Heart right ventricle (tissue), 16 donors: Measurements from ENCODE around the gene PTTG1IP. TPM values are rescaled to one million over a fixed set of nuclear protein-coding genes. Genes with fewer than 3 reads are reported as not detected.
"Not testable (repeated sequence)": the region's sequence is repeated elsewhere in the genome, so short reads cannot be mapped to it uniquely, and the experiment has no call there.

Experiments
- ATAC-seq, 8 donors: fragments of 200-7000 bp; cut with Tn5 transposase; one replicate each; pipeline ENCODE4 v1.9.1; 2020; ENCODE audit warnings: mild to moderate bottlenecking in 8 of 8, moderate library complexity in 8 of 8, moderate number of reproducible peaks in 1 of 8
- DNase-seq, 2 donors: peaks; one replicate each; pipeline ENCODE4 v3.0.0-alpha.2; 2020
- H3K27ac ChIP-seq, 10 donors: fragments of 200-600 bp; sonication (generic) in 2 of 10; one replicate each; pipeline versions ENCODE4 v1.5.0 to v1.8.0; 2020 to 2022; ENCODE audit warnings: mild to moderate bottlenecking in 3 of 10
- H3K27me3 ChIP-seq, 7 donors: fragments of 200-600 bp; one replicate each; pipeline ENCODE4 v1.8.0; 2021 to 2022; ENCODE audit warnings: mild to moderate bottlenecking in 2 of 7
- H3K36me3 ChIP-seq, 9 donors: fragments of 200-600 bp; sonication (generic) in 1 of 9; one replicate each; pipeline versions ENCODE4 v1.5.0 to v1.8.0; 2020 to 2022; ENCODE audit warnings: mild to moderate bottlenecking in 2 of 9
- H3K4me1 ChIP-seq, 9 donors: fragments of 200-600 bp; sonication (generic) in 1 of 9; one replicate each; pipeline versions ENCODE4 v1.5.0 to v1.8.0; 2020 to 2022; ENCODE audit warnings: mild to moderate bottlenecking in 4 of 9
- H3K4me3 ChIP-seq, 10 donors: fragments of 200-600 bp; sonication (generic) in 2 of 10; one replicate each; pipeline versions ENCODE4 v1.5.0 to v1.8.0; 2020 to 2022; ENCODE audit warnings: mild to moderate bottlenecking in 7 of 10, moderate library complexity in 2 of 10
- H3K9me3 ChIP-seq, 11 donors: fragments of 200-600 bp in 10 of 11; sonication (generic) in 2 of 11; one replicate each; pipeline versions ENCODE4 v1.5.0 to v1.8.0; 2013 to 2022; ENCODE audit warnings: mild to moderate bottlenecking in 2 of 11, control low read depth in 1 of 11, moderate library complexity in 1 of 11
- CTCF ChIP-seq, 9 donors: fragments of 200-600 bp; sonication (generic) in 2 of 9; IDR thresholded peaks; one replicate each; pipeline versions ENCODE4 v1.5.0 to v1.8.0; 2021 to 2022; ENCODE audit warnings: antibody characterized with exemption in 9 of 9, mild to moderate bottlenecking in 5 of 9, moderate library complexity in 1 of 9
- WGBS, 2 donors: extraction: QIAGEN DNeasy Blood & Tissue Kit; methylation state at CpG; one replicate each; pipeline ENCODE4 v1.1.7; 2013; ENCODE audit warnings: inconsistent platforms in 1 of 2; 5-methylcytosine and 5-hydroxymethylcytosine counted together
- intact Hi-C, 10 donors: fragments of 100-400 bp; cut with DNase I; formaldehyde crosslinking; loops; one replicate each; pipeline versions ENCODE4 v1.11.1 to v1.14.2; 2022
- polyA plus RNA-seq, 2 donors: library from polyadenylated mRNA; stranded (reverse); fragments of 200-250 nt; gene quantifications; one replicate each; pipeline ENCODE4 v1.2.3, GENCODE V29; 2013
- total RNA-seq, 10 donors: library from RNA; stranded (reverse); fragmentation: NEBNext Ultra II Directional in 3 of 10; extraction: Animal tissue kit (Norgen Biotek cat#: 25700) in 3 of 10; gene quantifications; one replicate each; pipeline versions ENCODE4 v1.2.1 to v1.2.4, GENCODE V29; 2021 to 2023
- donor health status: Arrhythmogenic right ventricular cardiomyopathy.
- donor health status: ischemic (EF 13 %, LVEDD 7.1; RV severe dilation, severe dysfunction).
- donor health status: healthy with polysubstance abuse.
- donor health status: DM: no; HTN: yes; CAD: no.
- donor health status: DM: no; HTN: no; CAD: no.
- donor health status: ischemic (EF 25% LVEDD 6.9; RV normal size, moderate dysfunction).
- donor health status: ischemic (EF 25% LVEDD 5.7; RV mildly dilated, moderate dysfunction).
- donor health status: healthy.
- donor health status: DM: yes; HTN: yes; CAD: no.
- donor health status: Ischemic cardiomyopathy.
- donor health status: ischemic (EF 35%, LVEDD 5.7; RV mildly dilated, moderate dysfunction).
- donor health status: nonischemic (EF 11% LVEDD 7.7; RV severe dilation, severe dysfunction).
- donor health status: DM: yes; HTN: yes; CAD: no.
- donor health status: PGD.
- donor health status: ischemic (EF 29% LVEDD 5.4; RV normal size, mild dysfunction).
- donor health status: nonischemic (EF 23%, LVEDD 6.1; RV moderate dilation, normal function).

PTTG1IP gene
- total and polyA plus RNA-seq, 12 donors = 109 to 188 (median 148) TPM

DNA sequence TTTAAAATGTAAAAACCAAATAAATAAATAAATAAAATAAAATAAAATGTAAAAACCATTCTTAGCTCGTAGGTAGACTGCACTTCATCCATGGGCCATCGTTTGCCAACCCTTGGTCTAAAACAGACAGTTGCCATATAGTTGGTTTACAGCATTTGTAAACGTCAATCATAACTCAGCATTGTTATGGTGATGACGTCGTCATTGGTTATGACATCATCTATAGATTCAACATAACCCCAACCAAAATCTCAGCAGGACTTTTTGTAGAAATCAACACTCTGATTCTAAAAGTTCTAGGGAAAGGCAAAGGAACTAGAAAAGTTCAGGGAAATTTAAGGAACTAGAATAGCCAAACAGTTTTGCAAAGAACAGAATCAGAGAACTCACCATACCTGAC lies 39.8 kb downstream of the PTTG1IP start:
- Histone ChIP-seq H3K27ac (no peak overlapping the region), H3K27me3 (no peaks in the 10 kb centered on the region), H3K4me1 (peaks cover 0 to 10% (median 5%) of the 10 kb centered on the region in 9 donors), H3K36me3 (no peaks in the 10 kb centered on the region), H3K4me3 (no peak overlapping the region), H3K9me3 (peaks cover 0 to 10% (median 4%) of the 10 kb centered on the region in 11 donors)
- ATAC-seq = no peak
- 86 to 92% methylated on average over 5 of the region's 5 CpGs for WGBS, 2 donors
- no peak for DNase-seq
- TF ChIP-seq CTCF (IDR thresholded peaks at IDR 0.05) = no peak
- intact Hi-C loops = no loop called here

DNA sequence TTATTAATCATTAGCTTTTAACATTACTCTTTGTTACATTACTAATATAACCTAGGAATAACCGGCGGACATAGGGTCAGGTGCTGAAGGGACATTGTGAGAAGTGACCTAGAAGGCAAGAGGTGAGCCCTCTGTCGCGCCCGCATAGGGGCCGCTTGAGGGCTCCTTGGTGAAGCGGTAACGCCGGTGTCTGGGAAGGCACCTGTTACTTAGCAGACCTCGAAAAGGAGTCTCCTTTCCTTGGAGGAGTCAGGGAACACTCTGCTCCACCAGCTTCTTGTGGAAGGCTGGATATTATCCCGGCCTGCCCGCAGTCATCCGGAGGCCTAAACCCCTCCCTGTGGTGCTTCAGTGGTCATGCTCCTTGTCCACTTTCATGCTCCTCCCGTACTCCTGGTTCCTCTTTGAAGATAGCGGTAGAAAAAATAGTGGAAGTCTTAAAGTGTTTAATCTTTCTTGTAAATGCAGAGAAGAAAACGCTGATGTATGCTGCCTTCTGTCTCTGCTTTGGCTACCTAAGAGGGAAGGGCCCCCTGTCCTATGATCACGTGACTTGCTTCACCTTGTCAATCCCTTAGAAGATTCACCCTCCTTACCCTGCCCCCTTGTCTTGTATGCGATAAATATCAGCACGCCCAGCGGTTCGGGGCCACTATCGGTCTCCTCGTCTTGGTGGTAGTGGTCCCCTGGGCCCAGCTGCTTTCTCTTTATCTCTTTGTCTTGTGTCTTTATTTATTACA lies 40.8 kb downstream of the PTTG1IP start:
- H3K27ac ChIP-seq, H3K36me3 ChIP-seq, ATAC-seq, intact Hi-C loops, H3K4me3 ChIP-seq, H3K4me1 ChIP-seq, DNase-seq, H3K27me3 ChIP-seq: not testable (repeated sequence)
- H3K9me3 ChIP-seq = peaks cover 0 to 20% (median 14%) of the 10 kb centered on the region in 11 donors
- 87 to 89% methylated on average over 23 of the region's 23 CpGs for WGBS, 2 donors

- Histone ChIP-seq H3K9me3 (peaks cover 0 to 25% (median 14%) of the 10 kb centered on the region in 11 donors), H3K27ac (no peak overlapping the region), H3K27me3 (no peaks in the 10 kb centered on the region), H3K36me3 (no peaks in the 10 kb centered on the region), H3K4me3 (no peak overlapping the region), H3K4me1 (peaks cover 0 to under 1% (median 0%) of the 10 kb centered on the region in 9 donors)
- ATAC-seq (no peak), DNase-seq (no peak)
- intact Hi-C loops = no loop called here
- TF ChIP-seq CTCF (IDR thresholded peaks at IDR 0.05) = no peak
- WGBS, 2 donors = 45 to 54% methylated on average over 7 of the region's 7 CpGs
These were observed 42.1 kb downstream of the PTTG1IP start for GRCh38 chr21:44831227-44831860.

- H3K4me1 ChIP-seq = no peaks in the 10 kb centered on the region
- TF ChIP-seq CTCF (IDR thresholded peaks at IDR 0.05) = no peak
- H3K36me3 ChIP-seq = no peaks in the 10 kb centered on the region
- peaks cover 0 to 25% (median 14%) of the 10 kb centered on the region in 11 donors for H3K9me3 ChIP-seq
- no peak overlapping the region for H3K4me3 ChIP-seq
- H3K27me3 ChIP-seq = no peaks in the 10 kb centered on the region
- intact Hi-C loops = no loop called here
- ATAC-seq (no peak), DNase-seq (no peak)
- no peak overlapping the region for H3K27ac ChIP-seq
- 58 to 73% methylated on average over 2 of the region's 2 CpGs for WGBS, 2 donors
These were observed 43.9 kb downstream of the PTTG1IP start for GRCh38 chr21:44829507-44830092.
